H1 (cell line): ENCODE data around the gene EHBP1. TPM values are rescaled to one million over a fixed set of nuclear protein-coding genes. Genes with fewer than 3 reads are reported as not detected.

Experiments
- JUN ChIP-seq: IDR thresholded peaks from 2 replicates; pipeline ENCODE4 v1.6.1; 2011; ENCODE audit warnings: low read depth, mild to moderate bottlenecking, improper control_type of control experiment, low read length
- TAF7 ChIP-seq: optimal IDR thresholded peaks from 2 replicates; pipeline ENCODE3; 2011; ENCODE audit warnings: low read depth, mild to moderate bottlenecking, inconsistent platforms, low read length, moderate library complexity, borderline replicate concordance
- ZNF274 ChIP-seq: IDR thresholded peaks from 2 replicates; pipeline ENCODE4 v1.7.0; 2012; ENCODE audit warnings: low read length, borderline replicate concordance; ENCODE audit errors: extremely low read depth
- polyA plus RNA-seq, 7 experiments: library from polyadenylated mRNA; depleted of rRNA in 3 of 7; stranded (reverse) in 5 of 7; unstranded in 2 of 7; fragments of >200 nt in 5 of 7; fragments of 200-250 nt in 2 of 7; gene quantifications; 1 replicate in 5 of 7; 2 replicates in 1 of 7; 4 replicates in 1 of 7; pipeline versions ENCODE4 v1.2.1 to v1.2.3, GENCODE V29; 2011 to 2013; ENCODE audit warnings: missing spikeins in 2 of 7, mixed read lengths in 2 of 7
- total RNA-seq: library from RNA; stranded (reverse); fragmentation: NEBNext Ultra II Directional; extraction: Animal tissue kit (Norgen Biotek cat#: 25700); gene quantifications from 2 replicates; pipeline ENCODE4 v1.2.1, GENCODE V29; 2021

The EHBP1 gene
- total and polyA plus RNA-seq, 2 of the 8 experiments (the other 6 are each of a cell fraction or from before 2014, with no cell fraction given), result 12.0 to 64.1 TPM

DNA sequence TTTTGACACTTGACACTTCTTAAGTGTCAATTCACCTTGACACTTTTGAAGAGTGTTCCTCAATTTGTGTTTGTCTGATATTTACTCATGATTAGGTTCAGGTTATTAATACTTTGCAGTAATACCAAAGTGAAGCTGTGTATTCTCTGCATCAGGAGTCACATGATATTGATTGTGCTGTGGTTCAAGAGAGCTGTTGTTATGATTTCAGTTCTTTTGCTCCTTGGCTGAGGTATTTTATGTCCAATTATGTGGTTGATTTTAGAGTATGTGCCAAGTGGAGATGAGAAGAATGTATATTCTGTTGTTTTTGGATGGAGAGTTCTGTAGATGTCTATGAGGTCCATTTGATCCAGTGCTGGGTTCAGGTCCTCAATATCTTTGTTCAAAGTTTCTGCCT, 17.2 kb downstream of the EHBP1 start (continued):
- TF ChIP-seq TAF7 (no peak), ZNF274 (no peak), JUN (no peak)
